HFFc6 (cell line): Measurements from ENCODE around the gene SYNJ2. TPM values are rescaled to one million over a fixed set of nuclear protein-coding genes. Genes with fewer than 3 reads are reported as not detected.

ENCODE experiments used
- DNase-seq: peaks from one replicate; pipeline ENCODE4 v3.0.0-alpha.2; 2018
- H3K27ac Mint-ChIP-seq: 2 replicates; pipeline ENCODE4 v1.8.0; 2020; ENCODE audit warnings: mild to moderate bottlenecking, mixed read lengths
- H3K27me3 Mint-ChIP-seq: 2 replicates; pipeline ENCODE4 v1.8.0; 2021; ENCODE audit warnings: mild to moderate bottlenecking, moderate library complexity, mixed read lengths; ENCODE audit not compliant: insufficient read depth
- H3K36me3 Mint-ChIP-seq: 2 replicates; pipeline ENCODE4 v1.8.0; 2021; ENCODE audit warnings: low read depth, mixed read lengths
- H3K4me1 Mint-ChIP-seq: 2 replicates; pipeline ENCODE4 v1.8.0; 2020; ENCODE audit warnings: low read depth, mixed read lengths
- H3K4me3 Mint-ChIP-seq: 2 replicates; pipeline ENCODE4 v1.8.0; 2020; ENCODE audit warnings: mild to moderate bottlenecking, moderate library complexity, mixed read lengths
- H3K9me3 Mint-ChIP-seq: 2 replicates; pipeline ENCODE4 v1.8.0; 2020; ENCODE audit warnings: mild to moderate bottlenecking, mixed read lengths
- total RNA-seq, 6 experiments: library from RNA; stranded (reverse); fragmentation: NEBNext Ultra II Directional; extraction: Animal tissue kit (Norgen Biotek cat#: 25700); gene quantifications; 2 replicates in 1 of 6; 3 replicates in 5 of 6; pipeline ENCODE4 v1.2.3, GENCODE V29; 2021
- TF ChIP-seq, protein P1 (sequence below): fragments of 200-600 bp; sonication (generic); IDR thresholded peaks from 2 replicates; pipeline ENCODE4 v1.5.0; 2021; ENCODE audit warnings: antibody characterized with exemption, mild to moderate bottlenecking

SYNJ2 gene
- total RNA-seq, 6 experiments from 2014 or later, result 31.8 to 46.4 (median 41.3) TPM

DNA sequence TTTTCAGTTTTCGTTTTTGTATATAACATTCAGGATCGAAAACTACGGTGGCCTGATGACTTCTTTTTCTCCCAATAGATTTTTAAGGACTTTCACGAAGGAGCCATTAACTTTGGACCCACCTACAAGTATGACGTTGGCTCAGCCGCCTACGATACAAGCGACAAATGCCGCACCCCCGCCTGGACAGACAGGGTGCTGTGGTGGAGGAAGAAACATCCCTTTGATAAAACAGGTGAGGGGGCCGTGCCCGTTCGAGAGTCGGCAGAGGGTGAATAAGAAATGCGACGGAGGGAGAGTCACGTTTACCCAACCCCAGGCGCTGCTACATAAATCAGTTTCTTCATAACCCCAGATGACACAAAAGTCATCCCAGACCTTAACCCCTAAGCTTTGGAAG is 94.9 kb downstream of the SYNJ2 start:
- H3K9me3 Mint-ChIP-seq, result no peaks in the 10 kb centered on the region
- DNase-seq, result no peak
- no peaks in the 10 kb centered on the region for H3K27me3 Mint-ChIP-seq
- TF ChIP-seq, protein P1, sequence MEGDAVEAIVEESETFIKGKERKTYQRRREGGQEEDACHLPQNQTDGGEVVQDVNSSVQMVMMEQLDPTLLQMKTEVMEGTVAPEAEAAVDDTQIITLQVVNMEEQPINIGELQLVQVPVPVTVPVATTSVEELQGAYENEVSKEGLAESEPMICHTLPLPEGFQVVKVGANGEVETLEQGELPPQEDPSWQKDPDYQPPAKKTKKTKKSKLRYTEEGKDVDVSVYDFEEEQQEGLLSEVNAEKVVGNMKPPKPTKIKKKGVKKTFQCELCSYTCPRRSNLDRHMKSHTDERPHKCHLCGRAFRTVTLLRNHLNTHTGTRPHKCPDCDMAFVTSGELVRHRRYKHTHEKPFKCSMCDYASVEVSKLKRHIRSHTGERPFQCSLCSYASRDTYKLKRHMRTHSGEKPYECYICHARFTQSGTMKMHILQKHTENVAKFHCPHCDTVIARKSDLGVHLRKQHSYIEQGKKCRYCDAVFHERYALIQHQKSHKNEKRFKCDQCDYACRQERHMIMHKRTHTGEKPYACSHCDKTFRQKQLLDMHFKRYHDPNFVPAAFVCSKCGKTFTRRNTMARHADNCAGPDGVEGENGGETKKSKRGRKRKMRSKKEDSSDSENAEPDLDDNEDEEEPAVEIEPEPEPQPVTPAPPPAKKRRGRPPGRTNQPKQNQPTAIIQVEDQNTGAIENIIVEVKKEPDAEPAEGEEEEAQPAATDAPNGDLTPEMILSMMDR, result no peak
- peaks cover 36% of the 10 kb centered on the region for H3K36me3 Mint-ChIP-seq
- H3K4me1 Mint-ChIP-seq, result peaks cover 10% of the 10 kb centered on the region
- H3K4me3 Mint-ChIP-seq, result no peak overlapping the region
- no peak overlapping the region for H3K27ac Mint-ChIP-seq

DNA sequence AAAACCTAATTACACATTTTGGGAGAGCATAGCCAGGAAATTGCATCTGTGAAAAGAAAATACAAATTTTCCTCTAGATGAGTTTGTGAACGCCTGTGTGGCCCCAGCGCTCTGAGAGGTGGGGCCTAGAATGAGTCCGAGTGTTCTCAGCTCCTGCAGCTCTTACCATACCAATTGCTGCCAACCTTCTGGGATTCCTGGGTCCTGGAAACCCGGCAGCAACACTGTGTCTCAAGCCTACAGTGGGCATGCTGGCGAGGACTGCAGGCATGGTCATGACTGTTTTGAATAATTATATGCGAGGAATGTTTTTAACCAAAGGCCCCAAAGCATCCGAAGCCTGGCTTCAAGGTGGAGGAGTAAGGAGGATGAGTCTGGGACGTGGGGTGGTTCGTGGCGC is 96.0 kb downstream of the SYNJ2 start:
- H3K9me3 Mint-ChIP-seq, result no peaks in the 10 kb centered on the region
- H3K36me3 Mint-ChIP-seq, result peaks cover 38% of the 10 kb centered on the region
- H3K4me1 Mint-ChIP-seq, result no peaks in the 10 kb centered on the region
- H3K4me3 Mint-ChIP-seq, result no peak overlapping the region
- no peak overlapping the region for H3K27ac Mint-ChIP-seq
- TF ChIP-seq, protein P1, result no peak
- no peak for DNase-seq
- H3K27me3 Mint-ChIP-seq, result no peaks in the 10 kb centered on the region

DNA sequence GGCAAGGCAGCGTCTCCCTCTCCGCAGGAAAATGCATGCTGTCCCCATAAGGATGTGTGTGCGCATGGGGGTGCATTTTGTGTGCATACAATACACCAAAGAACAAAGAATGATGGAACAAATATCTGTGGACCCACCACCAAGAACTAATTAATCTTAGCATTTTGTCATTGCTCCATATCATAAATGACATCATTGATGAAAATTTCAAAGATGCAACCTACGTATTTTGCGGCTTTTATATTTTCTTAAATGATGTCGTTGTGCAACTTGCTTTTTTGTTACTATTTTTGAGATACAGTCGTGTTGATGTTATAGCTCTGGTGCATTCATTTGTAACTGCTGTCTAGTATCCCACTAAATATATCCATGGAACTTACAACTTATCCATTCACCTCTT is 96.7 kb downstream of the SYNJ2 start:
- no peak overlapping the region for H3K27ac Mint-ChIP-seq
- peaks cover 1% of the 10 kb centered on the region; the same call in 1 of the 2 replicates for H3K27me3 Mint-ChIP-seq
- DNase-seq, result no peak
- H3K4me1 Mint-ChIP-seq, result peaks cover 5% of the 10 kb centered on the region
- no peaks in the 10 kb centered on the region for H3K9me3 Mint-ChIP-seq
- H3K36me3 Mint-ChIP-seq, result peaks cover 44% of the 10 kb centered on the region
- no peak overlapping the region for H3K4me3 Mint-ChIP-seq
- TF ChIP-seq, protein P1, result no peak

DNA sequence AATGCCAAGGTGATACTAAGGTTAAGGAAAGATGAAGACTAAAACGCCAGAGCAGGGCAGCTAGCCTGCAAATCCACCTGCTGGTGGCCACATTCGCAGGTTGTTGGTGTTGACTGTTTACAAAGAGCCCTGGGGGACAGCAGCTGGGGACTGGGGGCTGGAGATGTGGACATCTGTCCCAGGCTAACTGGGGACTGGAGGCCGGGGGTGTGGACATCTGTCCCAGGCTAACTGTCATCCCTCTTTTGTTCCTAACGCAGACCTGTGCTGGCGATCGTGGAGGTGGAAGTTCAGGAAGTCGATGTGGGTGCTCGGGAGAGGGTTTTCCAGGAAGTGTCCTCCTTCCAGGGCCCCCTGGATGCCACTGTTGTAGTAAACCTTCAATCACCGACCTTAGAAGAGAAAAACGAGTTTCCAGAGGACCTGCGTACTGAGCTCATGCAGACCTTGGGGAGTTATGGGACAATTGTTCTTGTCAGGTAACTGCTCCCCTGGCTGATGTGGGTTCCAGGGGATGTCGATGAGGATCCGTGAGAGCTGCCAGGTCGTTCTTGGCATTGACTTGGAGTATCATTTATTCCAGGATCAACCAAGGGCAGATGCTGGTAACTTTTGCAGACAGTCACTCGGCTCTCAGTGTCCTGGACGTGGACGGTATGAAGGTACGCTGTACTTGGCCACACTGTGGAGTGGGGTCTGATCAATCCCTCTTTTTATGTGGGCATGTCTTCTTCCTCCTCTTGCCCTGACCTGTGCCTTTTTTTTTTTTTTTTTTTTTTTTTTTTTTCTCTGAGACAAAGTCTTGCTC is 99.4 kb downstream of the SYNJ2 start:
- Mint-ChIP-seq H3K4me3 (no peak overlapping the region), H3K27me3 (peaks cover 1% of the 10 kb centered on the region; the same call in 1 of the 2 replicates), H3K36me3 (peaks cover 36% of the 10 kb centered on the region), H3K27ac (no peak overlapping the region), H3K9me3 (no peaks in the 10 kb centered on the region), H3K4me1 (peaks cover 11% of the 10 kb centered on the region)
- TF ChIP-seq, protein P1, result no peak
- DNase-seq, result no peak

DNA sequence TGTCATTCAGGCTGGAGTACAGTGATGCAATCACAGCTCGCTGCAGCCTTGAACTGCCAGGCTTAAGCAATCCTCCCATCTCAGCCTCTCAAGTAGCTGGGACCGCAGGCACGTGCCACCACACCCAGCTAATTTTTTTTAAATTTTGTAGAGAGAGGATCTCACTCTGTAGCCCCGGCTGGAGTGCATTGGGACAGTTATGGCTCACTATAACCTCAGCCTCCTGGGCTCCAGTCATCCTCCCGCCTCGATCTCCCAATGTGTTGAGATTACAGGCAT is 99.9 kb downstream of the SYNJ2 start:
- H3K27ac Mint-ChIP-seq, result no peak overlapping the region
- peaks cover 16% of the 10 kb centered on the region for H3K4me1 Mint-ChIP-seq
- H3K27me3 Mint-ChIP-seq, result peaks cover 1% of the 10 kb centered on the region; the same call in 1 of the 2 replicates

More for the DNA sequence above, 99.9 kb downstream of the SYNJ2 start:
- H3K36me3 Mint-ChIP-seq, result peaks cover 31% of the 10 kb centered on the region
- no peak overlapping the region for H3K4me3 Mint-ChIP-seq
- no peaks in the 10 kb centered on the region for H3K9me3 Mint-ChIP-seq
- no peak for DNase-seq
- TF ChIP-seq, protein P1, result no peak
